Ectodermal cell (in vitro differentiated cells): ENCODE measurements around the gene WNK3.

Experiments
- H3K27ac ChIP-seq: 2 replicates; pipeline ENCODE4 v1.7.0; 2013; ENCODE audit warnings: mild to moderate bottlenecking, low read depth, low read length; ENCODE audit not compliant: insufficient read depth, poor library complexity, severe bottlenecking
- H3K27me3 ChIP-seq: 2 replicates; pipeline ENCODE4 v1.7.0; 2013; ENCODE audit warnings: mild to moderate bottlenecking, low read length; ENCODE audit not compliant: insufficient read depth, control insufficient read depth, poor library complexity, severe bottlenecking
- H3K36me3 ChIP-seq: one replicate; pipeline ENCODE4 v1.7.0; 2013; ENCODE audit warnings: low read length; ENCODE audit not compliant: control insufficient read depth, insufficient read depth
- H3K4me1 ChIP-seq: one replicate; pipeline ENCODE4 v1.7.0; 2013; ENCODE audit warnings: low read length; ENCODE audit not compliant: control insufficient read depth, insufficient read depth
- H3K4me3 ChIP-seq: 2 replicates; pipeline ENCODE4 v1.7.0; 2013; ENCODE audit warnings: low read depth, low read length, control low read depth; ENCODE audit not compliant: insufficient read depth
- H3K9me3 ChIP-seq: 2 replicates; pipeline ENCODE4 v1.7.0; 2013; ENCODE audit warnings: mild to moderate bottlenecking, low read length, moderate library complexity; ENCODE audit not compliant: control insufficient read depth
- WGBS, 2 experiments: methylation state at CpG; one replicate each; pipeline ENCODE4 v1.1.7; 2013; ENCODE audit warnings: missing lambda C conversion rate in 2 of 2; 5-methylcytosine and 5-hydroxymethylcytosine counted together

WNK3 gene

GRCh38 chrX:54172455-54172854 is 185.4 kb downstream of the WNK3 start:
- peaks cover 3% of the 10 kb centered on the region for H3K36me3 ChIP-seq
- no peaks in the 10 kb centered on the region for H3K9me3 ChIP-seq
- no peaks in the 10 kb centered on the region for H3K27me3 ChIP-seq
- no peak overlapping the region for H3K4me3 ChIP-seq
- no peak overlapping the region for H3K27ac ChIP-seq
- no peaks in the 10 kb centered on the region for H3K4me1 ChIP-seq
- WGBS, 2 experiments = 94 to 96% methylated on average over 3 of the region's 3 CpGs

GRCh38 chrX:54171527-54172250 is 186.2 kb downstream of the WNK3 start:
- WGBS, 2 experiments = 91 to 100% methylated on average over 4 of the region's 4 CpGs
- peaks cover 3% of the 10 kb centered on the region for H3K36me3 ChIP-seq
- H3K9me3 ChIP-seq = no peaks in the 10 kb centered on the region
- no peaks in the 10 kb centered on the region for H3K4me1 ChIP-seq
- H3K27me3 ChIP-seq = no peaks in the 10 kb centered on the region
- no peak overlapping the region for H3K27ac ChIP-seq
- H3K4me3 ChIP-seq = no peak overlapping the region

- no peaks in the 10 kb centered on the region for H3K4me1 ChIP-seq
- H3K4me3 ChIP-seq = no peak overlapping the region
Observed at GRCh38 chrX:54171091-54171490, 186.8 kb downstream of the WNK3 start.

GRCh38 chrX:54166915-54167314 is 190.9 kb downstream of the WNK3 start:
- Histone ChIP-seq H3K36me3 (no peaks in the 10 kb centered on the region), H3K9me3 (no peaks in the 10 kb centered on the region), H3K27me3 (no peaks in the 10 kb centered on the region), H3K4me1 (no peaks in the 10 kb centered on the region), H3K4me3 (no peak overlapping the region), H3K27ac (no peak overlapping the region)
- WGBS, 2 experiments = 79 to 81% methylated on average over 3 to 4 of the region's 4 CpGs

More at GRCh38 chrX:54171091-54171490, 186.8 kb downstream of the WNK3 start:
- H3K27ac ChIP-seq = no peak overlapping the region
- H3K36me3 ChIP-seq = no peaks in the 10 kb centered on the region
- no peaks in the 10 kb centered on the region for H3K27me3 ChIP-seq
- no peaks in the 10 kb centered on the region for H3K9me3 ChIP-seq

- H3K9me3 ChIP-seq = no peaks in the 10 kb centered on the region
- no peaks in the 10 kb centered on the region for H3K4me1 ChIP-seq
- H3K27ac ChIP-seq = no peak overlapping the region
- H3K27me3 ChIP-seq = no peaks in the 10 kb centered on the region
- no peaks in the 10 kb centered on the region for H3K36me3 ChIP-seq
- H3K4me3 ChIP-seq = no peak overlapping the region
Observed at GRCh38 chrX:54157561-54157960, 200.3 kb downstream of the WNK3 start.
